GM18861 (cell line): ENCODE results near the gene WNT11.

Experiments used
- ATAC-seq: cut with Tn5 transposase; IDR thresholded peaks from one replicate; pipeline ENCODE4 v1.9.1; 2021; ENCODE audit not compliant: unreplicated experiment

The WNT11 gene

GRCh38 chr11:76206327-76207081 lies at the start of gene WNT11:
Gene WNT11 (minus strand): TSS chr11:76206502. CDS start chr11:76206407, 95 bp downstream.
- no peak for ATAC-seq

- no peak for ATAC-seq
These were observed 47.1 kb upstream of the WNT11 start for GRCh38 chr11:76253416-76253815.

- ATAC-seq = no peak
These were observed 46.3 kb upstream of the WNT11 start for GRCh38 chr11:76252631-76253070.

GRCh38 chr11:76251576-76251975 lies 45.3 kb upstream of the WNT11 start:
- ATAC-seq = no peak

GRCh38 chr11:76251226-76251575 lies 44.9 kb upstream of the WNT11 start:
- no peak for ATAC-seq

GRCh38 chr11:76250520-76251225 lies 44.4 kb upstream of the WNT11 start:
- no peak for ATAC-seq

DNA sequence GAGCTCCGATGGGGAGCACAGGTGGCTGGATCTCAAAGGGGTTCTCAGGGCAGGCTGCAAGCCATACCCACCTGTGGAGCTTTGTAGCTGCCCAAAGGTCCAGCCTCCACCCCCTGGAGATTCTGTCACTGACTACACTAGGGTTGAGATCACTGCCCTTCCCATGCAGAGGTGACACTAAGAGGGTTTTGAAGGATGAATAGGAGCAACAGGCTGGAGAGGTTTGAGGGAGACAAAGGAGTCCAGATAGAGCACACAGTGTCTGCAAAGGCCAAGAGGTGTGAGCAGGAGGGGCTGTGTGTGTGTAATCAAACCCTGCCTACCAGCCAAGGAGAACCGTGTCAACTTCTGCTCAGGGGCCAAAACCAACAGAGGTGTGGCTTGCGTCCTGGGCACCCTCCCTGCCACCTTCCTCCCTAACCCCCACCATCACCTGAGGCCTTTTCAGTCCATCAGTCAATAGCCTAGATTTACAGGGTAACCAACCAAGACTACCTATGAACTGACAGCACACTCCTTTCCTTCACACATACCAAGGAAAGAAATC lies 43.0 kb upstream of the WNT11 start:
- no peak for ATAC-seq

GRCh38 chr11:76248210-76248609 lies 41.9 kb upstream of the WNT11 start:
- ATAC-seq = no peak

DNA sequence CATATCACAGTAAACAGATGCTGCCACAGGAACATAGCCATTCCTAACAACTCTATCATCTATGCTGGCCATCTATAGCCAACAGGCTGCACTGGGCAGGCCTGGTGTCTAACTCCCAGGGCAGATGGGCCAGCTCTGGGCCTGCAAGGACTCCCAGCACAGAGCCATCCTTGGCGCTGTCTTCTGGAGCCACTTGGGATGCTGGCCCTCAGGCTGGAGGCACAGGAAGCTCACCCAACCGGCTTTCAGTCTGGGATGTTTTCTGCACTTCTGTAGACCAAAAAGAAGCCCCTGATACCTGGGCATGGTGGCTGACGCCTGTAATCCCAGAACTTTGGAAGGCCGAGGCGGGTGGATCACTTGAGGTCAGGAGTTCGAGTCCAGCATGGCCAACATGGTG lies 40.8 kb upstream of the WNT11 start:
- ATAC-seq = no peak

DNA sequence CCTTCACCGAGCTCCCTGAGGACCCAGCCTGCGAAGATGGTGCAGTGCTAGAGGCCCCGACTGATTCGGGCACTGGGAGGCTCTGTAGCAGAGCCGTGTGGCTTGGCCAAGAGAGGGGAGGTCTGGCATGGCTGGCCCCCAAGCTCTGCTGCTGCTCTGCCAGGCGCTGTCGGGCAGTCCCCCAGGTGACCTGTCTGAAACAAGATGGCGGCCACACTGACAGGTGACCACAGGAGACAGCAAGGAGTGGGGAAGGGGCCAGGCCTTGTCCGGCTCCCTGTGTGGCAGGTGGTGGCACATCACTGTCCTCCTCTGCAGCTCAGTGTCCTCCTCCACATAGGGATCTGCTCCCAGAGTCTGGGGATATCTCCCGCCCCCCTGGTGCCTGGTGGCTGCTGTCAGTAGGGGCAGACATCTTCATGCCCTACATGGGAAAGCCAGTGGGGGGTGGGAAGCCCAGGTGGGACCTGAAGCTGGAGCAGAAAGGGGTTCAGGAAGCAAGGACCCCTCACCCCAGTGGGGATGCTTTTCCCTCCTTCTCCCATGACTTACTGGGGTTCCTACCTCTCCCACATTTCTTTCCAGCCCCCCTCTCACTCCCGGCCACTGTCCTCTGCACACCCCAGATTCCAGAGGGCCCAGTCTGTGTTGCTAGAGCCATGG lies 40.1 kb upstream of the WNT11 start:
- no peak for ATAC-seq

DNA sequence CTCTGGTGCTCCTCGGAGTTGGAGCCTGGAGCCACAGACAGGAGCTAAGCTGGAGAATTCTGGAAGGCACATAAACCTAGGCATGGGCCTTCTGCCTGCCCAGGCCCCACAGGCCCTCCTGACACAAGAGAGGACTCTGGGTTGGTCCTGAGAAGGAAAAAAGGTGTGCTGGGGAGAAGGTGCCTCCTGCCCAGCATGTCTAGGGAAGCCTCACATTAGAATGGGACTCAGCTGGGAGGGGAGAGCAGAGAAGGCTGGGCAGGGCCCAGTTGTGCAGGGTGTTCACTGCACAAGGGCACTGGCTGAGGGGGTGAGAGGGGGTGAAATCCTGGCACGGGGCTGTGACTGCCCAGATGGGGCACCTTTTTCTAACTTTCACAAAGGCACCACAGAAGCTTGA lies 39.4 kb upstream of the WNT11 start:
- no peak for ATAC-seq

GRCh38 chr11:76244316-76244851 lies 38.1 kb upstream of the WNT11 start:
- no peak for ATAC-seq

- ATAC-seq = no peak
These were observed 37.6 kb upstream of the WNT11 start for GRCh38 chr11:76243957-76244285.

DNA sequence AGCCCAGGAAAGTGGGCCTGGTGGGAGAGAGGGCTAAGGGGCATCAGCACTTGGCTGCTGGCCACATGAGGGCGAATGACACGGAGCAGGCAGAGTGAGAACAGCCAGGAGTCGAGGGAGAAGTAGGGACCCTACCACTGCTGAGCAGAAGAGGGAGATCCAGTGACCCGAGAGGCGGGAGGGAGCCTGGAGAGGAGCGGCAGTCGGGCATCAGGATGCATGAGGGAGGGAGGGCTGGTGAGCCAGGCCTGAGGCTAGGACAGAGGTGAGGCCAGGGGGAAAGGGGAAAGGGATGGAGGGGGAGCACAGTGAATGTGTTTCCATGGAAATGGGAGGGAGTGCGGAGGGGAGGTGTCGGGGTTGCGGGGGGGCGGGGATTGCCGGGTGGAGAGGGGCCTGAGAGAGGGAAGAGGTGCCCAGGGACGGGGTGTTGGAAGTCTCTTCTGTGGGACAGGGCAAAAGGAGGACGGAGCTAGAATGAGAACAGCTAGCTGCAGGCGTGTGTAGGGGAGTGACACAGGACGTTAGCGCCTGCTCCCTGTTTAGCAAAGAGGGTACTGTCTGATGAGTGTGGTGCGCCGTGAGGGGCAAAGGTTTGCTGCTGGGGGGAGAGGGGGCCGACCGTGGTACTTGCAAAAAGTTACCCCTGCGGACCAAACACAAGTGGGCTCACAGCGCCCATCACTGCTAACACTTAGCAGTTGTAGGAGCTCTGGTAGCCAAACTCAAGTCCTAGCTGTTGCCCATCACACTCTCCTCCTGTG lies 37.1 kb upstream of the WNT11 start:
- no peak for ATAC-seq

DNA sequence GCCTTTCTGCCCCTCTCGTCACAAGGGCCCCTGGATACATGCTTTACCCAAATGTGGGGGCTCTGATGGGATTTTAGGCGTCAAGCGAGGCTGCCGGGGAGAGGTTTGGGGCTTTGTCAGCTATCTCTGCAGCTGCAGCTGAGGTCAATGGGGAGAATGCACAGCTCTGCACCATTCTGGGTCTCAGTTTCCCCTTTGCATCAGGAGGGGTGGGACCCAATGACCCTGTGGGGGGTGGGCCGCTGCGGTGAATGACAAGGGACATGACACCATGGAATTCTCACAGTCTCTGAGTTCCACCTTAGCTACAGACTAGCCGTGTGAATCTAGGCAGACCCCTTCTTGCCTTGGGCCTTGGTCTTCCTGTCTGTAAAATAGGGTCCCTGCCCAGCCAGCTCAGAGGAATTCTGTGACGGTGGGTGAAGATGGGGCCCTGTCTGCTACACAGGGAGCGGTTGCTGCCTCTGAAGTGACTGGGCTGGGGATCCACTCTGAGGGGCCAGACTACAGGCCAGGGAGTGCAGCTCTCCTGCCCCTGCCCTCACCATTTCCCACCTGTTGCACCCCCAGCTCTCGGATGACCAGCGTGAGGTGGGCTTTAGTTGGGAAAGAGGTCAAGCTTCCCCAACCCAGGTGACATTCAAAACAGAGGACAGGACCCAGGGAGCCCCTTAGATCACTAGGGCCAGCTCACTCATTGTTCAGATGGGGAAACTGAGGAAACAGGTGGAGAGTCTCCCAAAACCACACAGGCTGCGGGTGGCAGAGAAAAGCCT lies 35.9 kb upstream of the WNT11 start:
- no peak for ATAC-seq

- no peak for ATAC-seq
These were observed 35.1 kb upstream of the WNT11 start for GRCh38 chr11:76241243-76242000.

GRCh38 chr11:76240666-76241065 lies 34.4 kb upstream of the WNT11 start:
- no peak for ATAC-seq

DNA sequence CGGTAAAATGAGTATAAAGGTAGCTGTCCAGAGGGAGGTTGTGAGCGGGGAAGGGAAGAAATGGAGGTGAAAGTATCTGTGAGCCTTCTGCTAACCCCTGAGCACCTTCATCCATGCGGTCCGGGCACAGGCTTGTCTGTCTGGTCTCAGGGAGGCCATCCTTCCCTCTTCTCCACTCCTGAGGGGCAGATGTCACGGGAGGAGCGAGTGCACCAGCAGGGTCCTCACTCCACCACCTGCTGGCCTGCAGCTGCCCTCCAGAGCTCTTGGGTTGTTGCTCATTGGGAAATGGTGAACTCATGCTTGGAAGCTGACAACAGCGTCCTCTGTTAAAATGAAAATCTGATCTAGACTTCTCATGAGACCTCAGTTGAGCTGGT lies 33.8 kb upstream of the WNT11 start:
- no peak for ATAC-seq

GRCh38 chr11:76239483-76240160 lies 33.3 kb upstream of the WNT11 start:
- no peak for ATAC-seq
